ENCODE data around the gene RPS6KL1.

DNA sequence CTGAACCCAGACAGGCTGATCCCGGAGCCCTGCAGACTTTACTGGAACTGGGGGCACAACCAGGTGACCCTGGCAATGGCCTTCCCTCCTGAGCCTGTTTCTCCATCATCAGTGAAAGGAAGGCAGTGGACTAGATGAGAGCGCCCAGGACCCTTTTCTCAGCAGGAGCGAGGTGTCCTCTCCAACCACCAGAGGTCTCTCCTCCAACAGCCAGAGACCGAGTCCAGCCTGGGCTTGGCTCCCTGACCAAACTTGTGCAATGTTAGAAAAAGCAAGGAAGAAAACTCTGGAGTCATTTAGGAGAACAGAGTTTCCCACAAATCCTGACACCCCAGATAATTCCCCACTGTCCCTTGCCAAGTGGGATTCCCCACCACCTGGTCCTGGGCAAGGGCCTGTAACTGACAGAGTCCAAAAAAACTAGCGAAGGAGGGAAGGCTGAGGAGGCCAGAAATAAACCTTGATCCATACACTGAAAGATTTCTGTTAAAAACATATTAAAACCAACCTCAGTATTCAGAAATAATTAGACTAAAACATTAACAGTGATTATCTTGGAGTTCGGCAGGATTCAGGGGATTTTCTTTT, 9.0 kb downstream of the RPS6KL1 start:
- no peak for TF ChIP-seq SUZ12 (IDR thresholded peaks at IDR 0.05; ENCODE audit: extremely low read depth, insufficient read depth, insufficient read length)
- TF ChIP-seq ZNF274 (IDR thresholded peaks at IDR 0.05; ENCODE audit: low read depth, low read length), result no peak

All from NT2/D1 (cell line).